GM13976 (cell line): ENCODE data around the gene CYB561D2.
A peak's percentile ranks its signal among the peaks of the same experiment; 100 is the strongest.

Source experiments
- DNase-seq: peaks from one replicate; pipeline ENCODE4 v3.0.0; 2012; ENCODE audit warnings: low spot score
- CTCF ChIP-seq: IDR thresholded peaks from 2 replicates; pipeline ENCODE4 v1.5.1; 2012; ENCODE audit warnings: borderline replicate concordance, mild to moderate bottlenecking; ENCODE audit not compliant: insufficient read depth; ENCODE audit errors: extremely low read depth, missing control alignments, control extremely low read depth
- in situ Hi-C: fragments of 300-500 bp; cut with MboI; formaldehyde crosslinking; loops from one replicate; pipeline ENCODE4 v1.12.0; 2022; ENCODE audit warnings: low sequenced_read_pairs, mixed read lengths, inconsistent platforms; ENCODE audit not compliant: unreplicated experiment

CYB561D2 gene

GRCh38 chr3:50356553-50356952 lies 5.9 kb downstream of the CYB561D2 start:
- in situ Hi-C loops = no loop called here
- no peak for DNase-seq
- TF ChIP-seq CTCF = no peak

GRCh38 chr3:50357481-50357880 lies 6.8 kb downstream of the CYB561D2 start:
- TF ChIP-seq CTCF = no peak
- DNase-seq = no peak
- in situ Hi-C loops = no loop called here

GRCh38 chr3:50358355-50358910 lies 7.8 kb downstream of the CYB561D2 start:
- in situ Hi-C loops = no loop called here
- TF ChIP-seq CTCF = no peak
- DNase-seq = no peak

- in situ Hi-C loops = no loop called here
- peak; percentile 98 for DNase-seq
These were observed 8.5 kb downstream of the CYB561D2 start, which contains the start of gene TMEM115 for GRCh38 chr3:50358911-50359759. TSS of gene TMEM115 (minus strand) at chr3:50359521. CDS start at chr3:50359063, 458 bp downstream.

GRCh38 chr3:50359760-50360110 lies 9.1 kb downstream of the CYB561D2 start:
- in situ Hi-C loops = no loop called here
- no peak for DNase-seq
- no peak for TF ChIP-seq CTCF

More at GRCh38 chr3:50358911-50359759, 8.5 kb downstream of the CYB561D2 start, which contains the start of gene TMEM115:
- no peak for TF ChIP-seq CTCF

- DNase-seq = no peak
- TF ChIP-seq CTCF = no peak
- in situ Hi-C loops = no loop called here
These were observed 14.0 kb downstream of the CYB561D2 start for GRCh38 chr3:50364573-50365079.
